SK-N-MC (cell line): ENCODE measurements around the gene MMGT1.

ENCODE experiments used
- EZH2 ChIP-seq: fragments of 200-600 bp; sonication (generic); IDR thresholded peaks from one replicate; pipeline ENCODE4 v1.6.1; 2017; ENCODE audit warnings: antibody characterized with exemption
- POLR2AphosphoS5 ChIP-seq: IDR thresholded peaks from 2 replicates; pipeline ENCODE4 v1.6.1; 2012; ENCODE audit warnings: mild to moderate bottlenecking, low read depth, low read length, borderline replicate concordance

DNA sequence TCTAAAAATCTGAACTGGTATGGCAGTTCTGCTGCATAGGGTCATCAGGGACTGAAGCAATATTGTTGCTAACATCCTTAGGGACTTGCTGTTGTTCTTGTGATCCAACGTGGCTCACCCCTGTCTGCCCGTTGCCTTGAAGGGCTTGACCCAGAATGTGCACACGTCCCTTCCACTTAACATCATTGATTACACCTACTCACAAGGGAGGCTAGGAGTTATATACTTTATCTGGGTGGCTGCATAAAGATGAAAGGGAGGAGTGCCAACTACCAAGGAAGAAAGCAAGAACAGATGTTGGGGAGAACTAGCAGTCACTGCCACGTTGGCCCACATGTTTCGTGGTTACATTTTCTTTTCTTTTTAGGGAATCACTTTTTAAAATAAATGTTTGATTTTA, 45.4 kb upstream of the MMGT1 start:
- TF ChIP-seq POLR2AphosphoS5: no peak
- TF ChIP-seq EZH2: no peak
